Hepatocyte (in vitro differentiated cells): ENCODE results near the gene BTC.

Experiments used
- EZH2 ChIP-seq: fragments of 200-600 bp; sonication (generic); IDR thresholded peaks from 2 replicates; pipeline ENCODE4 v1.6.1; 2016; ENCODE audit warnings: antibody characterized with exemption, mild to moderate bottlenecking, borderline replicate concordance
- TF ChIP-seq, protein P1 (sequence below): fragments of 200-600 bp; sonication (generic); IDR thresholded peaks from 2 replicates; pipeline ENCODE4 v1.5.1; 2016; ENCODE audit warnings: antibody characterized with exemption, mild to moderate bottlenecking; ENCODE audit not compliant: poor library complexity

DNA sequence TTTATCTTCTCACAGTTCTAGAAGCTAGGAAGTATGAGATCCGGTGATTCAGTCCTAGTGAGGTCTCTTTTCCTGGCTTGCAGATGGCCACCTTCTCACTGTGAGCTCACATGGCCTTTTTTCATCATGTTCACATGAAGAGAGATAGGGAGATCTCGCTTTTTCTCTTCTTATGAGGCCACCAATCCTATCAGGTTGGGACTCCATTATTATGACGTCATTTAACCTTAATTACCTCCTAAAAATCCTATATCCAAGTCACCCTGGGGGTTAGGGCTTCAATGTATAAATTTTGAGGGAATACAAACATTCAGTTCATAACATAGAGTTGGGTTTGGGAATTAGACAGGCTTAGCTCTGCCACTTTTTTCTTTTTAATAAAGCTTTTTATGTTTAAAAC is 6.0 kb upstream of the BTC start:
- TF ChIP-seq EZH2 = no peak
- TF ChIP-seq, protein P1, sequence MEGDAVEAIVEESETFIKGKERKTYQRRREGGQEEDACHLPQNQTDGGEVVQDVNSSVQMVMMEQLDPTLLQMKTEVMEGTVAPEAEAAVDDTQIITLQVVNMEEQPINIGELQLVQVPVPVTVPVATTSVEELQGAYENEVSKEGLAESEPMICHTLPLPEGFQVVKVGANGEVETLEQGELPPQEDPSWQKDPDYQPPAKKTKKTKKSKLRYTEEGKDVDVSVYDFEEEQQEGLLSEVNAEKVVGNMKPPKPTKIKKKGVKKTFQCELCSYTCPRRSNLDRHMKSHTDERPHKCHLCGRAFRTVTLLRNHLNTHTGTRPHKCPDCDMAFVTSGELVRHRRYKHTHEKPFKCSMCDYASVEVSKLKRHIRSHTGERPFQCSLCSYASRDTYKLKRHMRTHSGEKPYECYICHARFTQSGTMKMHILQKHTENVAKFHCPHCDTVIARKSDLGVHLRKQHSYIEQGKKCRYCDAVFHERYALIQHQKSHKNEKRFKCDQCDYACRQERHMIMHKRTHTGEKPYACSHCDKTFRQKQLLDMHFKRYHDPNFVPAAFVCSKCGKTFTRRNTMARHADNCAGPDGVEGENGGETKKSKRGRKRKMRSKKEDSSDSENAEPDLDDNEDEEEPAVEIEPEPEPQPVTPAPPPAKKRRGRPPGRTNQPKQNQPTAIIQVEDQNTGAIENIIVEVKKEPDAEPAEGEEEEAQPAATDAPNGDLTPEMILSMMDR = no peak
